SH-SY5Y (cell line): ENCODE results near the gene SLIT1.

Experiments
- GATA2 ChIP-seq: IDR thresholded peaks from 2 replicates; pipeline ENCODE4 v1.6.1; 2011; ENCODE audit warnings: mild to moderate bottlenecking, low read depth, low read length
- GATA3 ChIP-seq: IDR thresholded peaks from 2 replicates; pipeline ENCODE4 v1.6.1; 2011; ENCODE audit warnings: low read depth, mild to moderate bottlenecking, low read length, moderate library complexity

DNA sequence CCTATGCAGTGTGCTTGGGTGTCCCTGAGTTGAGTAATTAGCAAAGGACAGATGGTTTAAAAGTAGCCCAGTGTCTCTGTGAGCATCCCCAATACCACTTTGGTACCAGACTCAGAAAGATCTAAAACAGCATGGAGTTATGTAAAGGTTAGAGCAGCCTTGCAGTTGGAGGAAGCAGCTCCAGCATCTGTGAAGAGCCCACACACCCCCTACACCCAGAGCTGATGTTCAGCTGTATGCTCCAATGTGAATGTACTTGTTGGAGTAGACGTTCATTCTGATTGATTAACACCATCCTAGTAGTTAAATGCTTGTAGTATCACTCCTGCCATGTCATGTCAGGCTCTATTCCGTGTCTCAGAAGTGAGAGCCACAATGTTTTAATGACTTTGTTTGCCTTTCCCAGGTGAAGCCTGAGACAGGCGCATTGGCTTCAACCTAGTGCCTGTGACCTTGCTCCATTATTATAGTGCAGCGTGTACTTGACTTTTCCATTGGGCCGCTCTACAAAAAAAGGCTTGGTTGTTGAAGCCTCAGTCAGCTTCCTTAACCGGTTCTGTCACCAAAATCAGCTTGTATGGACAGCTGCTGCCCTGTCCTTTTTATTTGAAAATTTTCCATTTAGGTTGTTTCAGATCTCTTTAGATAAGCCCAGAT is 199.4 kb downstream of the SLIT1 start:
- TF ChIP-seq GATA2, result no peak
- TF ChIP-seq GATA3, result no peak
